NCI-H82 (cell line): ENCODE measurements around the gene SLPI.

ENCODE experiments used
- DNase-seq: peaks from one replicate; lab custom pipeline; 2025; lab: John Stamatoyannopoulos, UW

Gene SLPI

GRCh38 chr20:45275338-45275737, 21.0 kb upstream of the SLPI start:
- DNase-seq, result no peak

GRCh38 chr20:45269754-45270270, 15.4 kb upstream of the SLPI start:
- DNase-seq, result no peak

- no peak for DNase-seq
These were observed 14.7 kb upstream of the SLPI start for GRCh38 chr20:45269056-45269455.

GRCh38 chr20:45268531-45268930, 14.2 kb upstream of the SLPI start:
- no peak for DNase-seq

- DNase-seq, result no peak
These were observed 12.6 kb upstream of the SLPI start for GRCh38 chr20:45266977-45267376.

- no peak for DNase-seq
These were observed 9.3 kb upstream of the SLPI start for GRCh38 chr20:45263556-45264266.

- DNase-seq, result no peak
These were observed 4.3 kb upstream of the SLPI start for GRCh38 chr20:45258664-45259063.

GRCh38 chr20:45258259-45258658, 3.9 kb upstream of the SLPI start:
- DNase-seq, result no peak

GRCh38 chr20:45257711-45258110, 3.3 kb upstream of the SLPI start:
- no peak for DNase-seq

- no peak for DNase-seq
These were observed 2.8 kb upstream of the SLPI start for GRCh38 chr20:45257161-45257560.

GRCh38 chr20:45253261-45253660, 1.1 kb downstream of the SLPI start:
- no peak for DNase-seq

GRCh38 chr20:45251884-45252560, 2.3 kb downstream of the SLPI start:
- no peak for DNase-seq

- no peak for DNase-seq
These were observed 5.8 kb downstream of the SLPI start for GRCh38 chr20:45248609-45249008.

- DNase-seq, result no peak
These were observed 6.5 kb downstream of the SLPI start for GRCh38 chr20:45247865-45248264.

GRCh38 chr20:45246109-45246508, 8.3 kb downstream of the SLPI start:
- DNase-seq, result no peak

- DNase-seq, result no peak
These were observed 16.2 kb downstream of the SLPI start for GRCh38 chr20:45238139-45238538.

- DNase-seq, result peak; percentile 23
These were observed 18.4 kb downstream of the SLPI start for GRCh38 chr20:45235995-45236394.

GRCh38 chr20:45230631-45231030, 23.7 kb downstream of the SLPI start:
- DNase-seq, result peak; percentile 44

GRCh38 chr20:45229264-45230056, 24.9 kb downstream of the SLPI start:
- DNase-seq, result peak; percentile 70

GRCh38 chr20:45226287-45226686, 28.1 kb downstream of the SLPI start:
- DNase-seq, result no peak

GRCh38 chr20:45223136-45223535, 31.2 kb downstream of the SLPI start:
- DNase-seq, result no peak

GRCh38 chr20:45221076-45221475, 33.3 kb downstream of the SLPI start, which contains the start of gene SEMG2:
SEMG2 (plus strand) TSS chr20:45221373; CDS start chr20:45221390, 17 bp downstream.
- no peak for DNase-seq

GRCh38 chr20:45218636-45219035, 35.7 kb downstream of the SLPI start:
- DNase-seq, result no peak
